ENCODE measurements around the gene BCCIP.

BCCIP gene

GRCh38 chr10:125865120-125865519 is 41.8 kb downstream of the BCCIP start:
- no peak for DNase-seq (ENCODE audit: low read depth in 2 of 2)
- TF ChIP-seq CTCF (IDR thresholded peaks at IDR 0.05; ENCODE audit: low read depth, low read length) = no peak
- H3K4me3 ChIP-seq (replicated peaks in 1 of 2; ENCODE audit: low read depth in 2 of 2, low read length in 2 of 2) = no peak overlapping the region

- DNase-seq (ENCODE audit: low read depth in 2 of 2) = no peak
- no peak for TF ChIP-seq CTCF (IDR thresholded peaks at IDR 0.05; ENCODE audit: low read depth, low read length)
- H3K4me3 ChIP-seq (replicated peaks in 1 of 2; ENCODE audit: low read depth in 2 of 2, low read length in 2 of 2) = no peak overlapping the region
Observed at GRCh38 chr10:125866421-125867029, 43.2 kb downstream of the BCCIP start.

- H3K4me3 ChIP-seq (replicated peaks in 1 of 2; ENCODE audit: low read depth in 2 of 2, low read length in 2 of 2) = no peak overlapping the region
- peak; percentile 77 for TF ChIP-seq CTCF (IDR thresholded peaks at IDR 0.05; ENCODE audit: low read depth, low read length)
- DNase-seq (ENCODE audit: low read depth in 2 of 2) = peak; percentile 68 to 75
Observed at GRCh38 chr10:125868372-125868975, 45.1 kb downstream of the BCCIP start.

- H3K4me3 ChIP-seq (replicated peaks in 1 of 2; ENCODE audit: low read depth in 2 of 2, low read length in 2 of 2) = no peak overlapping the region
- no peak for TF ChIP-seq CTCF (IDR thresholded peaks at IDR 0.05; ENCODE audit: low read depth, low read length)
- DNase-seq (ENCODE audit: low read depth in 2 of 2) = peak in 1 of 2 donors; percentile 12
Observed at GRCh38 chr10:125871338-125871737, 48.0 kb downstream of the BCCIP start.

- TF ChIP-seq CTCF (IDR thresholded peaks at IDR 0.05; ENCODE audit: low read depth, low read length) = no peak
- peak; percentile 76 to 90 for DNase-seq (ENCODE audit: low read depth in 2 of 2)
- no peak overlapping the region for H3K4me3 ChIP-seq (replicated peaks in 1 of 2; ENCODE audit: low read depth in 2 of 2, low read length in 2 of 2)
Observed at GRCh38 chr10:125878957-125879835, 55.9 kb downstream of the BCCIP start.

GRCh38 chr10:125880719-125881118 is 57.4 kb downstream of the BCCIP start:
- TF ChIP-seq CTCF (IDR thresholded peaks at IDR 0.05; ENCODE audit: low read depth, low read length) = no peak
- DNase-seq (ENCODE audit: low read depth in 2 of 2) = no peak

More at GRCh38 chr10:125880719-125881118, 57.4 kb downstream of the BCCIP start:
- H3K4me3 ChIP-seq (replicated peaks in 1 of 2; ENCODE audit: low read depth in 2 of 2, low read length in 2 of 2) = no peak overlapping the region

Data from cardiac fibroblast (primary cell).